ENCODE results near the gene RAB11FIP4. TPM values are rescaled to one million over a fixed set of nuclear protein-coding genes. Genes with fewer than 3 reads are reported as not detected.

RAB11FIP4 gene
- total and polyA plus RNA-seq, 7 experiments from 2014 or later, result 16.1 to 82.4 (median 55.1) TPM

- intact Hi-C loops (cut with micrococcal nuclease), result no loop called here
- Histone ChIP-seq H3K36me3 (ENCODE audit: control insufficient read depth in 2 of 3, insufficient read depth in 3 of 3, low read length in 3 of 3) (no peaks in the 10 kb centered on the region), H3K4me1 (ENCODE audit: control insufficient read depth in 2 of 2, insufficient read depth in 2 of 2, low read length in 2 of 2) (no peaks in the 10 kb centered on the region), H3K27me3 (ENCODE audit: control insufficient read depth in 2 of 2, insufficient read depth in 2 of 2, low read length in 2 of 2) (no peaks in the 10 kb centered on the region), H3K27ac (ENCODE audit: low read depth, low read length) (no peak overlapping the region), H3K4me3 (ENCODE audit: low read length) (no peak overlapping the region), H3K9me3 (ENCODE audit: control insufficient read depth in 2 of 3, low read length in 3 of 3) (no peaks in the 10 kb centered on the region)
- CTCF ChIA-PET, result no interaction called here
- DNase-seq (no peak), ATAC-seq (no peak)
- Mint-ChIP-seq H3K4me1 (peaks cover 0 to 6% (median 0%) of the 10 kb centered on the region in 7 donors), H3K36me3 (no peaks in the 10 kb centered on the region), H3K27me3 (no peaks in the 10 kb centered on the region), H3K4me3 (no peak overlapping the region), H3K9me3 (no peaks in the 10 kb centered on the region), H3K27ac (no peak overlapping the region)
- POLR2A ChIA-PET, result no interaction called here
These were observed 195.5 kb downstream of the RAB11FIP4 start for GRCh38 chr17:31586946-31587345.

DNA sequence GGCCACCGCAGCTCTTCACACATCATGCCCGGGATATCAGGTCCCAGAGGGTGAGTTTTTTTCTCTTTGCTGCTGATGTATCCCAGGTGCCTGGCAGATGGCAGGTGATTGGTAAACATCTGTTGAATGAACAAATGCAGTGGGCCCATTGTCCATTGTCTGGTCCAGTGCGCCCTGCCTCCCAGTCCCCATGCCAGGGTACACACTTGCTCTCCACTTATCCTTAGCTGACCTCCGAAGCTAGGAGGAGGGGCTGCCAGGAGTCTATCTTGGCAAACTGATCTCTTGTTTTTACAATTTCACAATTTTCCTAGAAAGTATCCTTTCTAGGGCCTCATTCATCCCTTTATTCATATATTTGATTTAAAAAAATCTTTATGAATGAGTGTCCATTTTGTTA, 196.0 kb downstream of the RAB11FIP4 start:
- Histone ChIP-seq H3K4me1 (ENCODE audit: control insufficient read depth in 2 of 2, insufficient read depth in 2 of 2, low read length in 2 of 2) (no peaks in the 10 kb centered on the region), H3K36me3 (ENCODE audit: control insufficient read depth in 2 of 3, insufficient read depth in 3 of 3, low read length in 3 of 3) (no peaks in the 10 kb centered on the region), H3K9me3 (ENCODE audit: control insufficient read depth in 2 of 3, low read length in 3 of 3) (no peaks in the 10 kb centered on the region), H3K4me3 (ENCODE audit: low read length) (no peak overlapping the region), H3K27ac (ENCODE audit: low read depth, low read length) (no peak overlapping the region), H3K27me3 (ENCODE audit: control insufficient read depth in 2 of 2, insufficient read depth in 2 of 2, low read length in 2 of 2) (no peaks in the 10 kb centered on the region)
- ATAC-seq, result no peak
- peaks cover 0 to 4% (median 0%) of the 10 kb centered on the region in 7 donors for H3K4me1 Mint-ChIP-seq
- intact Hi-C loops (cut with micrococcal nuclease), result no loop called here
- no peaks in the 10 kb centered on the region for H3K36me3 Mint-ChIP-seq
- H3K27ac Mint-ChIP-seq, result no peak overlapping the region
- DNase-seq, result no peak
- H3K27me3 Mint-ChIP-seq, result no peaks in the 10 kb centered on the region
- CTCF ChIA-PET, result no interaction called here
- POLR2A ChIA-PET, result no interaction called here
- H3K9me3 Mint-ChIP-seq, result no peaks in the 10 kb centered on the region
- no peak overlapping the region for H3K4me3 Mint-ChIP-seq

Small RNAs within 50 kb of the gene (microRNA-seq; reads per million reads assigned to microRNA genes)
- 9.9 reads per million, percentile 19 among the genes with 10 or more reads in this experiment for gene MIR193A (ENCODE audit: borderline microRNAs expressed)
- gene MIR365B (ENCODE audit: borderline microRNAs expressed), result not detected
- not detected for gene MIR4725 (ENCODE audit: borderline microRNAs expressed)

Other genes starting within 250 kb of the RAB11FIP4 start
- 1 to 10 TPM in 1 of 5 experiments, under 1 TPM in 4; 0.41 to 1.0 (median 0.81) TPM for gene OMG, start 94.4 kb upstream of the RAB11FIP4 start, total RNA-seq
- not detected for gene OMG, start 94.4 kb upstream of the RAB11FIP4 start, polyA plus RNA-seq
- 100 to 1,000 TPM in 3 of 5 experiments, 10 to 100 TPM in 2; 57.8 to 154 (median 134) TPM for gene EVI2B, start 77.6 kb upstream of the RAB11FIP4 start, total RNA-seq
- 10 to 100 TPM; 80.4 to 84.4 TPM for gene EVI2B, start 77.6 kb upstream of the RAB11FIP4 start, polyA plus RNA-seq
- gene EVI2A, start 70.1 kb upstream of the RAB11FIP4 start, total RNA-seq, result 100 to 1,000 TPM in 2 of 5 experiments, 10 to 100 TPM in 3; 40.9 to 134 (median 60.2) TPM
- gene EVI2A, start 70.1 kb upstream of the RAB11FIP4 start, polyA plus RNA-seq, result 10 to 100 TPM; 61.1 to 68.3 TPM